Gastrocnemius medialis (tissue), 4 donors: ENCODE data around the gene TBC1D3.
"Not testable (repeated sequence)": the region's sequence is repeated elsewhere in the genome, so short reads cannot be mapped to it uniquely, and the experiment has no call there.

Source experiments
- POLR2A ChIP-seq, 2 donors: fragments of 450-650 bp; IDR thresholded peaks; one replicate each; pipeline ENCODE4 v1.6.1; 2017; ENCODE audit warnings: antibody characterized with exemption in 2 of 2, mild to moderate bottlenecking in 2 of 2, moderate library complexity in 2 of 2
- TF ChIP-seq, protein P1 (sequence below), 5 experiments: fragments of 450-650 bp in 3 of 5; fragments of 200-600 bp in 2 of 5; sonication (generic) in 2 of 5; IDR thresholded peaks in 4 of 5; conservative IDR thresholded peaks in 1 of 5; 1 replicate in 4 of 5; 2 replicates in 1 of 5; pipeline ENCODE4 v1.5.1; 2016 to 2019; ENCODE audit warnings: antibody characterized with exemption in 5 of 5, mild to moderate bottlenecking in 3 of 5, moderate library complexity in 3 of 5

DNA sequence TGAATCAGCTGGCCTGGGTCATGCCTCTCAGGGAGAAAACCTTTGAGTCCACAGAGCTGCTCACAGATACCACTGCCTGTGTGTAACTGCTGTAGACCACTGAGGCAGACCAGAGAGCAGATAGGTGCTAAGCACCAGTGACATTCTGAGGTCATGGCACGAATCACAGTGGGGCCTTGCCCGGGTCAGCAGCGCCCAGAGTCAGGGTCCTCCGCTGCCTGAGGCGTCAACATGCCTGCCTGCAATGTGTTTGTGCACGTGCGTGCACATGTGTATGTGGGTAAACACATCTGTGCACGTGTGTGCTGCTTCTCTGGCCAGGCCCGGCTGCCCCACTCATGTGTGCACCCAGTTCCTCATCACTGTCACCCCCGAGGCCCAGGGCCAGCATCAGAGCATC is at the start of gene TBC1D3:
- TF ChIP-seq POLR2A (IDR thresholded peaks at IDR 0.05) = not testable (repeated sequence)
- TF ChIP-seq, protein P1, sequence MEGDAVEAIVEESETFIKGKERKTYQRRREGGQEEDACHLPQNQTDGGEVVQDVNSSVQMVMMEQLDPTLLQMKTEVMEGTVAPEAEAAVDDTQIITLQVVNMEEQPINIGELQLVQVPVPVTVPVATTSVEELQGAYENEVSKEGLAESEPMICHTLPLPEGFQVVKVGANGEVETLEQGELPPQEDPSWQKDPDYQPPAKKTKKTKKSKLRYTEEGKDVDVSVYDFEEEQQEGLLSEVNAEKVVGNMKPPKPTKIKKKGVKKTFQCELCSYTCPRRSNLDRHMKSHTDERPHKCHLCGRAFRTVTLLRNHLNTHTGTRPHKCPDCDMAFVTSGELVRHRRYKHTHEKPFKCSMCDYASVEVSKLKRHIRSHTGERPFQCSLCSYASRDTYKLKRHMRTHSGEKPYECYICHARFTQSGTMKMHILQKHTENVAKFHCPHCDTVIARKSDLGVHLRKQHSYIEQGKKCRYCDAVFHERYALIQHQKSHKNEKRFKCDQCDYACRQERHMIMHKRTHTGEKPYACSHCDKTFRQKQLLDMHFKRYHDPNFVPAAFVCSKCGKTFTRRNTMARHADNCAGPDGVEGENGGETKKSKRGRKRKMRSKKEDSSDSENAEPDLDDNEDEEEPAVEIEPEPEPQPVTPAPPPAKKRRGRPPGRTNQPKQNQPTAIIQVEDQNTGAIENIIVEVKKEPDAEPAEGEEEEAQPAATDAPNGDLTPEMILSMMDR (IDR thresholded peaks at IDR 0.05 in 4 of 5, conservative IDR thresholded peaks at IDR 0.05 in 1 of 5) = not testable (repeated sequence)
